ENCODE results near the gene EPHA4.

The EPHA4 gene

DNA sequence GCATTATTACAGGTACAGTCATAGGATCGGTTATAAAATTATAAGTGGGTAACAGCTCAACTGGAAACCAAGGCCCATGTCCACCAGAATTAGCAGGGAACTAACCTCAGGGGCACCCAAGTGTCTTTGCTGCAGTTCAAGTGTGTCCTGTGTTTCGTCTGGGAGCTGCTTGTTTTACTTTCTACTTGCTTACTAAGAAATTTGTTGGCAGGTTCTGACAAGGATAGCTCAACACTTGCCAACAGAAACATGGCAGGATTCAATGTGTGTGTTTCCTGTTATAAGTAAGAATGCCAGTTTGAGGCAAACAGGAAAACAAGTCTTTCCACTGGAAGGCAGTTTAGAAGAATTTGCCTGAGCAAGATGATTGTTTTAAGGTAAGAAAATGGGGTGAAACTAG lies 104.5 kb downstream of the EPHA4 start:
- Histone ChIP-seq H3K9me3 (replicated peaks; ENCODE audit: insufficient read depth, low read length) (no peaks in the 10 kb centered on the region), H3K4me3 (ENCODE audit: low read length) (no peak overlapping the region), H2AFZ (ENCODE audit: low read length) (no peak overlapping the region), H3K27me3 (replicated peaks; ENCODE audit: insufficient read depth, low read length) (no peaks in the 10 kb centered on the region), H4K20me1 (ENCODE audit: insufficient read depth, low read length) (no peaks in the 10 kb centered on the region), H3F3A (ENCODE audit: insufficient read depth, low read length) (no peaks in the 10 kb centered on the region), H3K4me1 (ENCODE audit: low read length) (peaks cover 29% of the 10 kb centered on the region), H3K36me3 (replicated peaks; ENCODE audit: insufficient read depth, low read length) (no peaks in the 10 kb centered on the region), H3K27ac (ENCODE audit: low read length) (no peak overlapping the region), H3K4me2 (ENCODE audit: low read depth, low read length) (no peak overlapping the region), H3K9me2 (replicated peaks; ENCODE audit: insufficient read depth, low read length) (no peaks in the 10 kb centered on the region), H3K9ac (ENCODE audit: low read length) (no peak overlapping the region), H3K79me2 (ENCODE audit: low read length) (no peaks in the 10 kb centered on the region)
- TF ChIP-seq EZH2phosphoT487 (IDR thresholded peaks at IDR 0.05; ENCODE audit: low read length), result no peak
- TF ChIP-seq, protein P1, sequence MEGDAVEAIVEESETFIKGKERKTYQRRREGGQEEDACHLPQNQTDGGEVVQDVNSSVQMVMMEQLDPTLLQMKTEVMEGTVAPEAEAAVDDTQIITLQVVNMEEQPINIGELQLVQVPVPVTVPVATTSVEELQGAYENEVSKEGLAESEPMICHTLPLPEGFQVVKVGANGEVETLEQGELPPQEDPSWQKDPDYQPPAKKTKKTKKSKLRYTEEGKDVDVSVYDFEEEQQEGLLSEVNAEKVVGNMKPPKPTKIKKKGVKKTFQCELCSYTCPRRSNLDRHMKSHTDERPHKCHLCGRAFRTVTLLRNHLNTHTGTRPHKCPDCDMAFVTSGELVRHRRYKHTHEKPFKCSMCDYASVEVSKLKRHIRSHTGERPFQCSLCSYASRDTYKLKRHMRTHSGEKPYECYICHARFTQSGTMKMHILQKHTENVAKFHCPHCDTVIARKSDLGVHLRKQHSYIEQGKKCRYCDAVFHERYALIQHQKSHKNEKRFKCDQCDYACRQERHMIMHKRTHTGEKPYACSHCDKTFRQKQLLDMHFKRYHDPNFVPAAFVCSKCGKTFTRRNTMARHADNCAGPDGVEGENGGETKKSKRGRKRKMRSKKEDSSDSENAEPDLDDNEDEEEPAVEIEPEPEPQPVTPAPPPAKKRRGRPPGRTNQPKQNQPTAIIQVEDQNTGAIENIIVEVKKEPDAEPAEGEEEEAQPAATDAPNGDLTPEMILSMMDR (IDR thresholded peaks at IDR 0.05; ENCODE audit: low read length), result no peak
- TF ChIP-seq EZH2 (optimal IDR thresholded peaks at IDR 0.05; ENCODE audit: low read depth, low read length), result no peak
- no peak for DNase-seq

DNA sequence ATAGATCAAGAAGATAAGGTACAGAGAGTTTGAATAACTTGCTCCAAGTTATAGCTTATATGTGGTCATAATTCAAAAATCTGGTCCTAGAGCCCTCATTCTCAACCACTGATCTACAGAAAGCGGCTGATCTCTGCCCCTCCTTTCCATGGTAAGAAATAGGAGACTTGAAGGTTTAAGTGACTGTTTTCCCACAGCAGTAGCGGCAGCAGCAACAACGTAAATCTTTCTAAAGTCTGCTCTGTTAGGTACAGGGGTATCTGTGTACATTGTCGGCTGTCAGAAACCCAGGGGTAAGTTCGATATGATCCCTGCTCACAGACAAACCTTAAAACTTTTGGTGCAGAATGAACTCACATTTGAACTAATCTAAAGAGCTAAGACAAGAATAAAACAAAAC lies 105.4 kb downstream of the EPHA4 start:
- no peaks in the 10 kb centered on the region for H3K9me3 ChIP-seq (replicated peaks; ENCODE audit: insufficient read depth, low read length)

DNA sequence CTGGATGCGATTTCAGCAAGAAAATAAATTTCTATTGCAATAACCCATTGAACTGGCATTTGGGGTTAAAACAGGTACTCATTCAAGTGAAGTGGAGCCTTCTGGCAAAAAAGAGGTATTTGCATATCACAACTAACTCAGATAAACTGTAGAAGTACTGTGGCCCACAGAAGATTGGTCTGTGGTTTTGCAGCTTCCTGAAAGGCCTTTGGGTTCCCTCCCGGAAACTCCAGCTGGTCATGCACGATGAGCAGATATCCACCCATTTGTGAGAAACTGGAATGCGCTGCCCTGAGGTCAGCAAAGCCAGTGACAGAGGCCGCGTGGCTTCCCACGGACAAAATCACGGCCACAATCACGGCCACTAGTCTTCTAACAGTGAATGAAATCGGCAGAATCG lies 106.3 kb downstream of the EPHA4 start:
- TF ChIP-seq, protein P1 (IDR thresholded peaks at IDR 0.05; ENCODE audit: low read length), result no peak
- TF ChIP-seq EZH2 (optimal IDR thresholded peaks at IDR 0.05; ENCODE audit: low read depth, low read length), result no peak
- TF ChIP-seq EZH2phosphoT487 (IDR thresholded peaks at IDR 0.05; ENCODE audit: low read length), result no peak
- Histone ChIP-seq H3K4me3 (ENCODE audit: low read length) (0 out of 2 replicates have a peak overlapping the region, but pooled peaks have one; percentile 5), H2AFZ (ENCODE audit: low read length) (no peak overlapping the region), H3K9me3 (replicated peaks; ENCODE audit: insufficient read depth, low read length) (no peaks in the 10 kb centered on the region), H3F3A (ENCODE audit: insufficient read depth, low read length) (no peaks in the 10 kb centered on the region), H3K9ac (ENCODE audit: low read length) (no peak overlapping the region), H3K9me2 (replicated peaks; ENCODE audit: insufficient read depth, low read length) (0 out of 2 replicates have a peak, but pooled peaks cover 2% of the 10 kb centered on the region), H3K4me1 (ENCODE audit: low read length) (peaks cover 29% of the 10 kb centered on the region), H4K20me1 (ENCODE audit: insufficient read depth, low read length) (no peaks in the 10 kb centered on the region), H3K27me3 (replicated peaks; ENCODE audit: insufficient read depth, low read length) (no peaks in the 10 kb centered on the region), H3K79me2 (ENCODE audit: low read length) (no peaks in the 10 kb centered on the region), H3K27ac (ENCODE audit: low read length) (peak overlapping the region; percentile 14; the same call in 1 of the 2 replicates), H3K4me2 (ENCODE audit: low read depth, low read length) (peak overlapping the region; percentile 38; the same call in 1 of the 2 replicates), H3K36me3 (replicated peaks; ENCODE audit: insufficient read depth, low read length) (no peaks in the 10 kb centered on the region)
- DNase-seq, result peak; percentile 83

More for the DNA sequence above, 105.4 kb downstream of the EPHA4 start:
- H3K4me3 ChIP-seq (ENCODE audit: low read length), result no peak overlapping the region
- peaks cover 29% of the 10 kb centered on the region for H3K4me1 ChIP-seq (ENCODE audit: low read length)
- no peaks in the 10 kb centered on the region for H3K27me3 ChIP-seq (replicated peaks; ENCODE audit: insufficient read depth, low read length)
- H3F3A ChIP-seq (ENCODE audit: insufficient read depth, low read length), result no peaks in the 10 kb centered on the region
- TF ChIP-seq EZH2 (optimal IDR thresholded peaks at IDR 0.05; ENCODE audit: low read depth, low read length) (no peak), EZH2phosphoT487 (IDR thresholded peaks at IDR 0.05; ENCODE audit: low read length) (no peak)
- TF ChIP-seq, protein P1 (IDR thresholded peaks at IDR 0.05; ENCODE audit: low read length), result no peak
- no peak overlapping the region for H2AFZ ChIP-seq (ENCODE audit: low read length)
- H3K4me2 ChIP-seq (ENCODE audit: low read depth, low read length), result no peak overlapping the region
- no peaks in the 10 kb centered on the region for H3K79me2 ChIP-seq (ENCODE audit: low read length)
- no peaks in the 10 kb centered on the region for H3K36me3 ChIP-seq (replicated peaks; ENCODE audit: insufficient read depth, low read length)
- no peak for DNase-seq
- no peak overlapping the region for H3K9ac ChIP-seq (ENCODE audit: low read length)
- no peak overlapping the region for H3K27ac ChIP-seq (ENCODE audit: low read length)
- H3K9me2 ChIP-seq (replicated peaks; ENCODE audit: insufficient read depth, low read length), result no peaks in the 10 kb centered on the region
- no peaks in the 10 kb centered on the region for H4K20me1 ChIP-seq (ENCODE audit: insufficient read depth, low read length)
